A673 (cell line): ENCODE measurements around the gene VENTX. TPM values are rescaled to one million over a fixed set of nuclear protein-coding genes. Genes with fewer than 3 reads are reported as not detected.
A peak's percentile ranks its signal among the peaks of the same experiment; 100 is the strongest.

Experiments
- BruUV-seq: library from RNA; stranded (reverse); fragments of 400-500 nt; replicated peaks from 2 replicates; lab custom pipeline; 2021; lab: Mats Ljungman, UMichigan
- CTCF ChIA-PET: fragments of 300-600 bp; sonication (Branson Sonifier 250); formaldehyde crosslinking; loops from one replicate; lab custom pipeline; 2022; ENCODE audit warnings: antibody characterized with exemption; lab: Charles Lee
- POLR2A ChIA-PET: fragments of 300-600 bp; sonication (Branson Sonifier 250); formaldehyde crosslinking; loops from one replicate; lab custom pipeline; 2022; ENCODE audit warnings: antibody characterized with exemption; ENCODE audit not compliant: low non-redundant PET; lab: Charles Lee
- DNase-seq: peaks from one replicate; pipeline ENCODE4 v3.0.0-alpha.2; 2015; ENCODE audit warnings: low spot score
- H3K27ac ChIP-seq: fragments of 200-600 bp; sonication (generic); 2 replicates; pipeline ENCODE4 v1.5.1; 2016; ENCODE audit warnings: mixed run types, low read depth, mild to moderate bottlenecking, mixed read lengths, antibody characterized with exemption, low read length; ENCODE audit not compliant: poor library complexity, severe bottlenecking
- H3K27me3 ChIP-seq: fragments of 200-600 bp; sonication (generic); replicated peaks from 2 replicates; pipeline ENCODE4 v1.6.1; 2017; ENCODE audit warnings: mixed run types, low read depth, mild to moderate bottlenecking, mixed read lengths, antibody characterized with exemption, low read length; ENCODE audit not compliant: insufficient read depth, poor library complexity
- H3K36me3 ChIP-seq: fragments of 200-600 bp; sonication (generic); 2 replicates; pipeline ENCODE4 v1.6.1; 2016; ENCODE audit warnings: mixed run types, mild to moderate bottlenecking, mixed read lengths, antibody characterized with exemption, low read length; ENCODE audit not compliant: insufficient read depth, poor library complexity, severe bottlenecking
- H3K4me1 ChIP-seq: fragments of 200-600 bp; sonication (generic); 2 replicates; pipeline ENCODE4 v1.6.1; 2017; ENCODE audit warnings: mixed run types, mild to moderate bottlenecking, mixed read lengths, antibody characterized with exemption, low read length; ENCODE audit not compliant: insufficient read depth, poor library complexity, severe bottlenecking
- H3K4me3 ChIP-seq: fragments of 200-600 bp; sonication (generic); 2 replicates; pipeline ENCODE4 v1.5.1; 2016; ENCODE audit warnings: low read depth, mixed run types, mild to moderate bottlenecking, mixed read lengths, low read length; ENCODE audit not compliant: poor library complexity, severe bottlenecking
- H3K9me3 ChIP-seq: fragments of 200-600 bp; sonication (generic); 2 replicates; pipeline ENCODE4 v1.6.1; 2016; ENCODE audit warnings: mixed run types, low read depth, mild to moderate bottlenecking, mixed read lengths, antibody characterized with exemption, low read length; ENCODE audit not compliant: poor library complexity, severe bottlenecking
- CTCF ChIP-seq: fragments of 300-800, 200-600 bp; sonication (generic); conservative IDR thresholded peaks from 2 replicates; pipeline ENCODE4 v1.5.1; 2017; ENCODE audit warnings: low read depth, mild to moderate bottlenecking, antibody characterized with exemption, low read length, moderate library complexity, mixed read lengths
- EZH2 ChIP-seq: fragments of 200-600 bp; sonication (generic); IDR thresholded peaks from 2 replicates; pipeline ENCODE4 v1.6.1; 2017; ENCODE audit warnings: borderline replicate concordance, low read depth, mild to moderate bottlenecking, mixed read lengths, antibody characterized with exemption, low read length; ENCODE audit not compliant: poor library complexity, severe bottlenecking
- intact Hi-C: fragments of 100-400 bp; cut with micrococcal nuclease; formaldehyde crosslinking; loops from one replicate; pipeline ENCODE4 v1.10.0; 2022; ENCODE audit not compliant: unreplicated experiment
- total RNA-seq: library from RNA; stranded (reverse); gene quantifications from 2 replicates; pipeline ENCODE4 v1.2.3, GENCODE V29; 2021

VENTX gene
- total RNA-seq, 1 experiment from 2014 or later = not detected

- intact Hi-C loops = no loop called here
- peaks cover 9% of the 10 kb centered on the region for H3K4me1 ChIP-seq
- DNase-seq = no peak
- ChIA-PET CTCF (no interaction called here), POLR2A (no interaction called here)
- H3K9me3 ChIP-seq = no peaks in the 10 kb centered on the region
- TF ChIP-seq EZH2 (no peak), CTCF (no peak)
- H3K36me3 ChIP-seq = no peaks in the 10 kb centered on the region
- H3K4me3 ChIP-seq = no peak overlapping the region
- no TSS peak for BruUV-seq
- no peak overlapping the region for H3K27ac ChIP-seq
- peaks cover 5% of the 10 kb centered on the region for H3K27me3 ChIP-seq
Measured at GRCh38 chr10:133254421-133255120, 16.9 kb downstream of the VENTX start.

GRCh38 chr10:133255323-133255722 lies 17.7 kb downstream of the VENTX start:
- ChIA-PET POLR2A (no interaction called here), CTCF (no interaction called here)
- no TSS peak for BruUV-seq
- no peak for TF ChIP-seq EZH2
- TF ChIP-seq CTCF = no peak
- H3K4me3 ChIP-seq = no peak overlapping the region
- no peak for DNase-seq
- no peak overlapping the region for H3K27ac ChIP-seq
- H3K4me1 ChIP-seq = peaks cover 12% of the 10 kb centered on the region
- H3K9me3 ChIP-seq = no peaks in the 10 kb centered on the region
- intact Hi-C loops = no loop called here
- H3K36me3 ChIP-seq = no peaks in the 10 kb centered on the region
- peaks cover 1% of the 10 kb centered on the region for H3K27me3 ChIP-seq

GRCh38 chr10:133257489-133258065 lies 19.9 kb downstream of the VENTX start:
- Histone ChIP-seq H3K4me3 (no peak overlapping the region), H3K27me3 (no peaks in the 10 kb centered on the region), H3K27ac (no peak overlapping the region), H3K4me1 (peaks cover 19% of the 10 kb centered on the region), H3K36me3 (no peaks in the 10 kb centered on the region), H3K9me3 (no peaks in the 10 kb centered on the region)
- intact Hi-C loops = no loop called here
- DNase-seq = peak; percentile 40
- CTCF ChIA-PET = interaction anchor here (0.6 kb wide), 1 partner anchor 45 kb away, joined by 3 read pairs; no protein-coding TSS in a partner anchor
- BruUV-seq = no TSS peak
- POLR2A ChIA-PET = no interaction called here
- peak; percentile 50 for TF ChIP-seq CTCF
- TF ChIP-seq EZH2 = no peak
